Endothelial cell of umbilical vein (primary cell): Measurements from ENCODE around the gene MS4A10. TPM values are rescaled to one million over a fixed set of nuclear protein-coding genes. Genes with fewer than 3 reads are reported as not detected.

Source experiments
- BruUV-seq: library from RNA; stranded (reverse); fragments of 400-500 nt; replicated peaks from 2 replicates; lab custom pipeline; 2021; lab: Mats Ljungman, UMichigan
- CTCF ChIA-PET: fragments of 300-600, 350-600 bp; sonication (Branson Sonifier 250); formaldehyde crosslinking; loops from one replicate; lab custom pipeline; 2021; ENCODE audit warnings: antibody characterized with exemption, inconsistent platforms; lab: Charles Lee
- POLR2A ChIA-PET: fragments of 300-600, 350-600 bp; sonication (Branson Sonifier 250); formaldehyde crosslinking; loops from one replicate; lab custom pipeline; 2021; ENCODE audit warnings: antibody characterized with exemption, inconsistent platforms; lab: Charles Lee
- DNase-seq: peaks from one replicate; pipeline ENCODE4 v3.0.0-alpha.2; 2011; ENCODE audit warnings: low read depth, low spot score
- FAIRE-seq: peaks from 2 replicates; lab custom pipeline; 2011; peaks lifted over from hg19 to GRCh38; lab: Jason Lieb, UNC
- H2AFZ ChIP-seq: 2 replicates; pipeline ENCODE4 v1.6.0; 2012; ENCODE audit warnings: low read depth, low read length, control low read depth, inconsistent platforms
- H3K27ac ChIP-seq: 2 replicates; pipeline ENCODE4 v1.5.1; 2011; ENCODE audit warnings: low read depth, mild to moderate bottlenecking, control low read depth, low read length, moderate library complexity; ENCODE audit not compliant: insufficient read depth
- H3K27me3 ChIP-seq, 2 experiments: 2 replicates each; pipeline versions ENCODE4 v1.6.0 to v1.6.1; 2011; ENCODE audit warnings: low read length in 2 of 2, mixed read lengths in 1 of 2; ENCODE audit not compliant: control insufficient read depth in 2 of 2, insufficient read depth in 2 of 2
- H3K36me3 ChIP-seq, 2 experiments: 2 replicates in 1 of 2; 3 replicates in 1 of 2; pipeline ENCODE4 v1.5.1; 2011; ENCODE audit warnings: low read length in 2 of 2, mild to moderate bottlenecking in 1 of 2, moderate library complexity in 1 of 2; ENCODE audit not compliant: control insufficient read depth in 2 of 2, insufficient read depth in 2 of 2; ENCODE audit errors: extremely low read depth in 1 of 2
- H3K4me1 ChIP-seq: 3 replicates; pipeline ENCODE4 v1.5.1; 2011; ENCODE audit warnings: mild to moderate bottlenecking, low read length; ENCODE audit not compliant: control insufficient read depth, insufficient read depth; ENCODE audit errors: extremely low read depth
- H3K4me2 ChIP-seq: 2 replicates; pipeline ENCODE4 v1.6.1; 2011; ENCODE audit warnings: low read length, control low read depth, mixed read lengths; ENCODE audit not compliant: insufficient read depth
- H3K4me3 ChIP-seq, 3 experiments: fragments of 200-600 bp in 1 of 3; sonication (generic), shearing (Covaris generic) in 1 of 3; replicated peaks in 1 of 3; 2 replicates each; pipeline ENCODE4 v1.5.1; 2011 to 2016; ENCODE audit warnings: control low read depth in 3 of 3, low read length in 3 of 3, mild to moderate bottlenecking in 2 of 3, inconsistent platforms in 1 of 3, low read depth in 1 of 3, moderate library complexity in 1 of 3; ENCODE audit not compliant: insufficient read depth in 1 of 3
- H3K79me2 ChIP-seq: 2 replicates; pipeline ENCODE4 v1.6.0; 2012; ENCODE audit warnings: low read length, inconsistent platforms; ENCODE audit not compliant: control insufficient read depth, insufficient read depth
- H3K9ac ChIP-seq: replicated peaks from 2 replicates; pipeline ENCODE3; 2011; ENCODE audit warnings: low read length, control low read depth; ENCODE audit not compliant: insufficient read depth; ENCODE audit errors: extremely low read depth
- H3K9me1 ChIP-seq: replicated peaks from 3 replicates; pipeline ENCODE4 v1.6.0; 2011; ENCODE audit warnings: mild to moderate bottlenecking, low read length; ENCODE audit not compliant: control insufficient read depth, insufficient read depth; ENCODE audit errors: extremely low read depth
- H3K9me3 ChIP-seq: replicated peaks from 2 replicates; pipeline ENCODE4 v1.5.1; 2012; ENCODE audit warnings: low read length, inconsistent platforms; ENCODE audit not compliant: control insufficient read depth, insufficient read depth
- H4K20me1 ChIP-seq: replicated peaks from 2 replicates; pipeline ENCODE3; 2011; ENCODE audit warnings: mild to moderate bottlenecking, low read length; ENCODE audit not compliant: control insufficient read depth, insufficient read depth; ENCODE audit errors: extremely low read depth
- CTCF ChIP-seq, 2 donors: IDR thresholded peaks; 1 replicate in 1 of 2; 2 replicates in 1 of 2; pipeline ENCODE4 v1.5.1; 2011; ENCODE audit warnings: low read length in 2 of 2, mild to moderate bottlenecking in 2 of 2, moderate library complexity in 2 of 2, control low read depth in 1 of 2, inconsistent platforms in 1 of 2, low read depth in 1 of 2; ENCODE audit not compliant: insufficient read depth in 1 of 2; ENCODE audit errors: extremely low read depth in 1 of 2
- EZH2 ChIP-seq: IDR thresholded peaks from 2 replicates; pipeline ENCODE4 v1.6.1; 2012; ENCODE audit warnings: borderline replicate concordance, low read depth, mild to moderate bottlenecking, moderate library complexity, low read length, inconsistent platforms; ENCODE audit not compliant: severe bottlenecking
- FOS ChIP-seq: IDR thresholded peaks from 2 replicates; pipeline ENCODE4 v1.6.1; 2011; ENCODE audit warnings: mild to moderate bottlenecking, low read length, moderate library complexity, borderline replicate concordance; ENCODE audit not compliant: insufficient read depth
- GATA2 ChIP-seq: IDR thresholded peaks from 2 replicates; pipeline ENCODE4 v1.7.0; 2011; ENCODE audit warnings: low read depth, mild to moderate bottlenecking, moderate library complexity, mixed read lengths, low read length; ENCODE audit not compliant: insufficient read length, insufficient read depth
- JUN ChIP-seq: IDR thresholded peaks from 2 replicates; pipeline ENCODE4 v1.6.1; 2011; ENCODE audit warnings: borderline replicate concordance, low read depth; ENCODE audit not compliant: insufficient read length, insufficient read depth
- MAX ChIP-seq: IDR thresholded peaks from 2 replicates; pipeline ENCODE4 v1.6.1; 2011; ENCODE audit not compliant: insufficient read depth, insufficient read length
- MYC ChIP-seq: IDR thresholded peaks from one replicate; pipeline ENCODE4 v1.6.1; 2011; ENCODE audit warnings: mild to moderate bottlenecking, low read depth, low read length
- POLR2A ChIP-seq: IDR thresholded peaks from 2 replicates; pipeline ENCODE4 v1.6.1; 2012; ENCODE audit warnings: low read depth, mild to moderate bottlenecking, control low read depth, low read length
- POLR2AphosphoS5 ChIP-seq: IDR thresholded peaks from 2 replicates; pipeline ENCODE4 v1.6.1; 2012; ENCODE audit warnings: low read depth, mild to moderate bottlenecking, control low read depth, low read length, moderate library complexity; ENCODE audit not compliant: insufficient read depth
- dilution Hi-C: fragments of 300-500 bp; cut with MboI; formaldehyde crosslinking; loops from one replicate; pipeline ENCODE4 v1.15.0; 2019; ENCODE audit warnings: low sequenced_read_pairs; ENCODE audit not compliant: extremely low pct_ligation_motif_present
- intact Hi-C: fragments of 100-400 bp; cut with micrococcal nuclease; formaldehyde crosslinking; loops from one replicate; pipeline ENCODE4 v1.10.0; 2022
- polyA plus RNA-seq, 4 experiments: library from polyadenylated mRNA; depleted of rRNA in 3 of 4; stranded (reverse) in 3 of 4; unstranded in 1 of 4; fragments of >200 nt; gene quantifications; 2 replicates each; pipeline versions ENCODE4 v1.2.1 to v1.2.3, GENCODE V29; 2011 to 2012; ENCODE audit warnings: missing spikeins in 1 of 4
- total RNA-seq: library from RNA; stranded (reverse); gene quantifications from 2 replicates; pipeline ENCODE4 v1.2.3, GENCODE V29; 2021

The MS4A10 gene
- total and polyA plus RNA-seq, 2 donors (not counting 3 experiments of a cell fraction or from before 2014, with no cell fraction given), result not detected

GRCh38 chr11:60753309-60753708 lies 31.8 kb upstream of the MS4A10 start:
- Histone ChIP-seq H4K20me1 (no peaks in the 10 kb centered on the region), H3K4me2 (no peak overlapping the region), H3K4me3 (no peak overlapping the region), H3K9me1 (no peaks in the 10 kb centered on the region), H3K27ac (no peak overlapping the region), H3K27me3 (peaks cover 0 to 5% of the 10 kb centered on the region in 2 experiments), H2AFZ (no peak overlapping the region), H3K79me2 (no peaks in the 10 kb centered on the region), H3K9me3 (no peaks in the 10 kb centered on the region), H3K4me1 (no peaks in the 10 kb centered on the region), H3K36me3 (no peaks in the 10 kb centered on the region), H3K9ac (no peak overlapping the region)
- no peak for TF ChIP-seq JUN
- no peak for TF ChIP-seq POLR2AphosphoS5
- TF ChIP-seq CTCF (IDR thresholded peaks at IDR 0.05; ENCODE audit: extremely low read depth in 1 of 2, insufficient read depth in 1 of 2, low read depth in 1 of 2, low read length in 2 of 2), result no peak
- TF ChIP-seq POLR2A, result no peak
- no peak for TF ChIP-seq EZH2
- TF ChIP-seq GATA2, result no peak
- no peak for TF ChIP-seq MYC
- no peak for TF ChIP-seq FOS
- TF ChIP-seq MAX, result no peak
- dilution Hi-C loops, result no loop called here
- BruUV-seq, result no TSS peak
- DNase-seq (no peak), FAIRE-seq (no peak)
- CTCF ChIA-PET, result interaction anchor here (1.1 to 1.4 kb wide), 3 partner anchors 9 to 22 kb away, joined by 4 to 6 read pairs (median 4); no protein-coding TSS in a partner anchor
- intact Hi-C loops, result no loop called here
- POLR2A ChIA-PET, result no interaction called here
